Stimulated activated naive CD8-positive, alpha-beta T cell treated with anti-CD3 and anti-CD28 coated beads, Interleukin-15, Interleukin-2, amounts not matched to agents 100 ng/mL and 50 ng/mL, for 24 hours (primary cell): Measurements from ENCODE around the gene GATA1.
"Not testable (repeated sequence)": the region's sequence is repeated elsewhere in the genome, so short reads cannot be mapped to it uniquely, and the experiment has no call there.

Experiments used
- H3K27ac Mint-ChIP-seq: one replicate; pipeline ENCODE4 v1.8.0; 2021; ENCODE audit warnings: mild to moderate bottlenecking, mixed read lengths
- H3K27me3 Mint-ChIP-seq: one replicate; pipeline ENCODE4 v1.8.0; 2021; ENCODE audit warnings: mixed read lengths
- H3K36me3 Mint-ChIP-seq: one replicate; pipeline ENCODE4 v1.8.0; 2021; ENCODE audit warnings: low read depth, mixed read lengths
- H3K4me1 Mint-ChIP-seq: one replicate; pipeline ENCODE4 v1.8.0; 2021; ENCODE audit warnings: low read depth, mixed read lengths
- H3K4me3 Mint-ChIP-seq: one replicate; pipeline ENCODE4 v1.8.0; 2021; ENCODE audit warnings: mild to moderate bottlenecking, mixed read lengths
- H3K9me3 Mint-ChIP-seq: one replicate; pipeline ENCODE4 v1.8.0; 2021; ENCODE audit warnings: mixed read lengths

The GATA1 gene

GRCh38 chrX:48816014-48816810, 29.8 kb downstream of the GATA1 start:
- H3K9me3 Mint-ChIP-seq, result no peaks in the 10 kb centered on the region
- no peaks in the 10 kb centered on the region for H3K27me3 Mint-ChIP-seq
- no peaks in the 10 kb centered on the region for H3K4me1 Mint-ChIP-seq
- peaks cover 21% of the 10 kb centered on the region for H3K36me3 Mint-ChIP-seq
- no peak overlapping the region for H3K4me3 Mint-ChIP-seq
- H3K27ac Mint-ChIP-seq, result no peak overlapping the region

DNA sequence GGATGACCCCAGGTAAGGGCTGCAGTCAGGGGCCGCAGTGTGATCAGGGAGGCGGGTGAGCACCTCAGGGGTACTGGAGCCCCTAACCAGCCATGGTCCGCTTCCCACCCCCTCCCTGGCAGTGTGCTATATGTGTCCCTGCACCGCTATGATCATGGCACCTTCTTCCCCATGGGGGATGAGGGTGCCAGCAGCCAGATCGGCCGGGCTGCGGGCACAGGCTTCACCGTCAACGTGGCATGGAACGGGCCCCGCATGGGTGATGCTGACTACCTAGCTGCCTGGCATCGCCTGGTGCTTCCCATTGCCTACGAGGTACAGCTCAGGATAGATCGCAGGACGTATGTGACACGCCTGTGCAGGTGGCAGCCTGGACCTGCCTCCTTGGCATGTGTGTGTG, 31.7 kb downstream of the GATA1 start:
- Mint-ChIP-seq H3K4me3 (no peak overlapping the region), H3K36me3 (peaks cover 13% of the 10 kb centered on the region), H3K27me3 (no peaks in the 10 kb centered on the region), H3K4me1 (no peaks in the 10 kb centered on the region), H3K27ac (no peak overlapping the region), H3K9me3 (no peaks in the 10 kb centered on the region)

- H3K4me1 Mint-ChIP-seq, result no peaks in the 10 kb centered on the region
- no peak overlapping the region for H3K27ac Mint-ChIP-seq
- no peak overlapping the region for H3K4me3 Mint-ChIP-seq
- peaks cover 12% of the 10 kb centered on the region for H3K36me3 Mint-ChIP-seq
- H3K27me3 Mint-ChIP-seq, result no peaks in the 10 kb centered on the region
- no peaks in the 10 kb centered on the region for H3K9me3 Mint-ChIP-seq
Measured at GRCh38 chrX:48818866-48819265, 32.5 kb downstream of the GATA1 start.

- not testable (repeated sequence) for H3K4me3 Mint-ChIP-seq, H3K27ac Mint-ChIP-seq, H3K36me3 Mint-ChIP-seq, H3K27me3 Mint-ChIP-seq, H3K9me3 Mint-ChIP-seq, H3K4me1 Mint-ChIP-seq
Measured at GRCh38 chrX:48819394-48819793, 33.0 kb downstream of the GATA1 start.

GRCh38 chrX:48823053-48823452, 36.7 kb downstream of the GATA1 start:
- no peak overlapping the region for H3K4me3 Mint-ChIP-seq
- no peak overlapping the region for H3K27ac Mint-ChIP-seq
- H3K36me3 Mint-ChIP-seq, result peaks cover 8% of the 10 kb centered on the region
- peaks cover 10% of the 10 kb centered on the region for H3K27me3 Mint-ChIP-seq
- peaks cover 4% of the 10 kb centered on the region for H3K4me1 Mint-ChIP-seq
- no peaks in the 10 kb centered on the region for H3K9me3 Mint-ChIP-seq

DNA sequence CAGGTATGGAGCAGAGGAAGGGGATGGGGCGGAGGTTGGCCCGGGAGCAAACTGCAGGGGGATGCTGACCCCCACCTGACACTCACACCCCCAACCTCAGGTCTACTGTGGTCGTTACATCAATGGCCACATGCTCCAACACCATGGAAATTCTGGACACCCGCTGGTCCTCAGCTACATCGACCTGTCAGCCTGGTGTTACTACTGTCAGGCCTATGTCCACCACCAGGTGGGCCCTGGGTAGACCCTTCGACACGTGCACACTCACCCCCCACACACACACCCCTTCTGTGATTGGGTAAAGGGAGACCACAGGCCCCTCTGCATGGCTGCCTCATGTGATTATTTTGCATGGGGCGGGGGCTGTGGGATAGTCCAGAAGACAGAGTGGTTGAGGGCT, 37.7 kb downstream of the GATA1 start:
- no peaks in the 10 kb centered on the region for H3K9me3 Mint-ChIP-seq
- no peak overlapping the region for H3K27ac Mint-ChIP-seq
- peaks cover 17% of the 10 kb centered on the region for H3K27me3 Mint-ChIP-seq
- H3K4me3 Mint-ChIP-seq, result no peak overlapping the region
- peaks cover 8% of the 10 kb centered on the region for H3K36me3 Mint-ChIP-seq
- peaks cover 4% of the 10 kb centered on the region for H3K4me1 Mint-ChIP-seq

- H3K27me3 Mint-ChIP-seq, result peaks cover 24% of the 10 kb centered on the region
- peak within 1 kb of the TSS; percentile 65 for H3K27ac Mint-ChIP-seq
- peaks cover 4% of the 10 kb centered on the region for H3K4me1 Mint-ChIP-seq
- H3K36me3 Mint-ChIP-seq, result peaks cover 4% of the 10 kb centered on the region
- H3K4me3 Mint-ChIP-seq, result peak within 1 kb of the TSS; percentile 45
- no peaks in the 10 kb centered on the region for H3K9me3 Mint-ChIP-seq
Measured at GRCh38 chrX:48826135-48826875, 39.9 kb downstream of the GATA1 start, which contains the start of gene ERAS. TSS of gene ERAS (plus strand) at chrX:48826513. CDS start at chrX:48829124, 2,611 bp downstream.

DNA sequence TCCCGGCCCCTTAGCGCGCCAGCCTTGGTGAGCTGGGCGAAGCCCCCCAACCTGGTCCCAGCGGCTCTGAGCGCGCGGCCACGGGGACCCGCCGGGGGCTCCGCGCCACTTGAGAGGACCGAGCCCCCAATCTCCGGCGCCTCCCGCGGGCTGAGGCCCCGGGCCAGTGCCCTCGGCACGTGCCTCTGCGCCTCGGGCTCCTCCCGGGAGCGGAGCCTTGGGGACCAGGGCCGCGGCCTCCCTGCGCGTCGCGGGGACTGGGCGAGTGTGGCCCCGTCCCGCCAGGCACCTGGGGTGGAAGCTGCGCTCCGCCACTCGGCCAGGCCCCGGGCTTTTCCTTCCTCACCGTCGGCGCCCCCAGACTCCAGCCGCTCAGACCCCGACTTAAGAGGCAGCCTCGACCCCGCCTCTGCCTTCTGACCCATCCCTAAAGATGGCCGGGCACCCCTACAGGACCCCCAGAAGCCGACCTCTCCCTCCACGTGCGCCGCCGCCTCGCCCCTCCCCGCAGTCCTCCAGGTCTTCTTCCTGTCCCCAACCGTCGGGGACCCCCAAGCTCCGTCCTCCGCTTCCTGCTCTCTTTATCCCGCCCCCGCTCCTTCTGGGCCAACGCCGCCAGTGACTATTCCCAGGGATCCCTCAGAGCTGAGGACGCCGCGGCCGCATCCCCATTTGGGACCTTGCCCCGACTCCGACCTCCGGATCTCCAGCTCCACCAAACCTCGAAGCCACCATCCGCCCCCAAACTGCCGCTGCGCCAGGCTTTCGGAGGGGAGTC, 40.7 kb downstream of the GATA1 start:
- Mint-ChIP-seq H3K27me3 (peaks cover 24% of the 10 kb centered on the region), H3K27ac (peak overlapping the region; percentile 65), H3K9me3 (no peaks in the 10 kb centered on the region), H3K4me1 (peaks cover 4% of the 10 kb centered on the region), H3K4me3 (peak overlapping the region; percentile 13), H3K36me3 (peaks cover 4% of the 10 kb centered on the region)

DNA sequence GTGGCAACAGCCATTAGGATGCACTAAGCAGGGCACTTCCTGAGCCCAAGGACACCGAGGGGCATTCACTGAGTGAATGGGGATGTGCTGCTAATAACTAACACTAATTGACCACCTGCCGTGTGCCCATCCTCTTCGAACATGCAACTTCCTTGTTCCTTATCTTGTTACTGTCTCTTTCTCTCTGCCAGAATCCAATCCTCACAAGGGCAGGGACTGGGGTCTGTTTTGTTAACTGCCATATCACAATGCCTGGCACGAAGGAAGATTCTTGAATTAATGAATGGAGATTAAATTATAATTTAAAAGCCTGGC, 41.2 kb downstream of the GATA1 start:
- H3K4me3 Mint-ChIP-seq, result peak overlapping the region; percentile 13
- peaks cover 26% of the 10 kb centered on the region for H3K27me3 Mint-ChIP-seq
- peaks cover 4% of the 10 kb centered on the region for H3K36me3 Mint-ChIP-seq
- H3K9me3 Mint-ChIP-seq, result no peaks in the 10 kb centered on the region
- peaks cover 4% of the 10 kb centered on the region for H3K4me1 Mint-ChIP-seq
- H3K27ac Mint-ChIP-seq, result peak overlapping the region; percentile 65

DNA sequence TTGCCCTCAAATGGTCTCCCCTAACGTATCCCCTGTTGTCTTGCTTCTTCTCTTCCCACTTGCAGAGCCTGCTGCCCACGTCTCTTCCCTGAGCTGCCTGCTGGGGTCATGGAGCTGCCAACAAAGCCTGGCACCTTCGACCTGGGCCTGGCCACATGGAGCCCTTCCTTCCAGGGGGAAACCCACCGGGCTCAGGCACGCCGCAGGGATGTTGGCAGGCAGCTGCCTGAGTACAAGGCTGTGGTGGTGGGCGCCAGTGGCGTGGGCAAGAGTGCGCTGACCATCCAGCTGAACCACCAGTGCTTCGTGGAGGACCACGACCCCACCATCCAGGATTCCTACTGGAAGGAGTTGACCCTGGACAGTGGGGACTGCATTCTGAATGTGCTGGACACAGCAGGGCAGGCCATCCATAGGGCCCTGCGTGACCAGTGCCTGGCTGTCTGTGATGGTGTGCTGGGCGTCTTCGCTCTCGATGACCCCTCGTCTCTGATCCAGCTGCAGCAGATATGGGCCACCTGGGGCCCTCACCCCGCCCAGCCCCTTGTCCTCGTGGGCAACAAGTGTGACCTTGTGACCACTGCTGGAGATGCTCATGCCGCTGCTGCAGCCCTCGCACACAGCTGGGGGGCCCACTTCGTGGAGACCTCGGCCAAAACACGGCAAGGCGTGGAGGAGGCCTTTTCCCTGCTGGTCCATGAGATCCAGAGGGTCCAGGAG, 42.8 kb downstream of the GATA1 start:
- H3K27me3 Mint-ChIP-seq, result peaks cover 40% of the 10 kb centered on the region
- H3K4me3 Mint-ChIP-seq, result no peak overlapping the region
- no peak overlapping the region for H3K27ac Mint-ChIP-seq
- no peaks in the 10 kb centered on the region for H3K9me3 Mint-ChIP-seq
- peaks cover 12% of the 10 kb centered on the region for H3K4me1 Mint-ChIP-seq
- peaks cover 4% of the 10 kb centered on the region for H3K36me3 Mint-ChIP-seq

DNA sequence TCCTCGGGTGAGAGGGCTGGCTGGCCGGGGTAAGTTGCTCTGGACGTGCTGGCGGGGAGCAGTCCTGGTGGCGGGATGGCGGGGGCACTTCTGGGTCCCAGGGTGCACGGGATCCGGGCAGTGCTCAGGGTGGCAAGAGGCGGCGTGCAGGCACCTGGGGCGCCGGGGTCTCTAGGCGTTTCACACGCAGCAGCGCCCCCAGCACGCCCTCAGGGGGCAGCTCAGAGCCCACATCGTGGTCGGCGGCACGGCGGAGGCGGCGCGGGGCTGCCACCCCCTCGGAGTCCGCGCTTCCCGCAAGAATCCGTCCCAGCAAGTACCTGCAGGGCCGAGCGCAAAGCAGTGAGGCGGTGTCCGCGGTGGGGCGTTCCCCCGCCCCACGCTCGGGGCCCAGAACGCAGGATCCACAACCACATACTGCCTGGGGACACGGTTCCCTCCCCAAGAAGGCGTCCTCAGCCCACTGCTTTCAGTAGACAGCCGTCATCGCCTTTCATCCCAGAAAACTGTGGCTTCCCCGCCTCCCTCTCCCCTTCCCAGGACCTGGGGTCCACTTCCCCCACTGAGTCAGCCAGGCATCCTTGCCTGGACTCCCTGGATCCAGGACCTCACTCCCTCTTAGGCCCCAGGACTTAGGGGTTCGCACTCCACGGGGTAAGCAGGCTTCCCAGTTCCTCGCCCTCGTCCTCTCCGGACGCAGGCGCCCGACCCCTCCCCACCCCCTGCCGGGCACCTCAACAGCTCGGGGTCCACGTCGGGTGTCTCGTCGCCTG, 44.9 kb downstream of the GATA1 start:
- H3K27me3 Mint-ChIP-seq, result peaks cover 45% of the 10 kb centered on the region

GRCh38 chrX:48831909-48832291, 45.5 kb downstream of the GATA1 start:
- Mint-ChIP-seq H3K4me1 (peaks cover 20% of the 10 kb centered on the region), H3K27ac (no peak overlapping the region), H3K27me3 (peaks cover 45% of the 10 kb centered on the region), H3K4me3 (no peak overlapping the region), H3K36me3 (no peaks in the 10 kb centered on the region), H3K9me3 (no peaks in the 10 kb centered on the region)

More for the DNA sequence above, 44.9 kb downstream of the GATA1 start:
- no peaks in the 10 kb centered on the region for H3K36me3 Mint-ChIP-seq
- peaks cover 20% of the 10 kb centered on the region for H3K4me1 Mint-ChIP-seq
- no peaks in the 10 kb centered on the region for H3K9me3 Mint-ChIP-seq
- no peak overlapping the region for H3K4me3 Mint-ChIP-seq
- no peak overlapping the region for H3K27ac Mint-ChIP-seq

- H3K4me3 Mint-ChIP-seq, result no peak overlapping the region
- no peak overlapping the region for H3K27ac Mint-ChIP-seq
- peaks cover 15% of the 10 kb centered on the region for H3K4me1 Mint-ChIP-seq
Measured at GRCh38 chrX:48833542-48834138, 47.2 kb downstream of the GATA1 start.

DNA sequence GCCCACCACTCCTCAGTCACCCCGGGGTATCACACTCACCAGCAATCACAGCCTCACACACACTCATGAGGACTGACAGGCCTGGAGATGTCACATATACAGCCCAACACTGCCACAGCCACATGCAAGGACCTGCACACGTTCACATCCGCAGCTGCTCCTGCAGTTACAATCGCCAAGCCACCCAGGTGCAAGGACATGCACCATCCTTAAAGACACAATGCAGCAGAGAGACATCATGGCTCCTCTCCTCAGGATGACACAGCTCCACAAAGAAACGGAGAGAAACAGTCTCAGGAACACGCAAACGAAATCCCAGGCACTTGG, 48.0 kb downstream of the GATA1 start:
- no peak overlapping the region for H3K27ac Mint-ChIP-seq
- H3K27me3 Mint-ChIP-seq, result peaks cover 31% of the 10 kb centered on the region
- H3K9me3 Mint-ChIP-seq, result no peaks in the 10 kb centered on the region

More at GRCh38 chrX:48833542-48834138, 47.2 kb downstream of the GATA1 start:
- Mint-ChIP-seq H3K9me3 (no peaks in the 10 kb centered on the region), H3K27me3 (peaks cover 31% of the 10 kb centered on the region), H3K36me3 (no peaks in the 10 kb centered on the region)

More for the DNA sequence above, 48.0 kb downstream of the GATA1 start:
- Mint-ChIP-seq H3K36me3 (no peaks in the 10 kb centered on the region), H3K4me3 (peak overlapping the region; percentile 86), H3K4me1 (peaks cover 15% of the 10 kb centered on the region)
